CD4-positive, alpha-beta T cell (primary cell): ENCODE data around the gene LCN1. TPM values are rescaled to one million over a fixed set of nuclear protein-coding genes. Genes with fewer than 3 reads are reported as not detected.
"Not testable (repeated sequence)": the region's sequence is repeated elsewhere in the genome, so short reads cannot be mapped to it uniquely, and the experiment has no call there.

ENCODE experiments used
- ATAC-seq: fragments of 200-7000 bp; cut with Tn5 transposase; one replicate; pipeline ENCODE4 v1.10.0; 2022; ENCODE audit warnings: mild to moderate bottlenecking; ENCODE audit not compliant: poor library complexity
- CTCF ChIA-PET: fragments of 350-600 bp; sonication (Branson Sonifier 250); formaldehyde crosslinking; loops from one replicate; lab custom pipeline; 2021; ENCODE audit warnings: antibody characterized with exemption, inconsistent platforms; lab: Charles Lee
- POLR2A ChIA-PET: fragments of 350-600 bp; sonication (Branson Sonifier 250); formaldehyde crosslinking; loops from one replicate; lab custom pipeline; 2021; ENCODE audit warnings: antibody characterized with exemption, inconsistent platforms; lab: Charles Lee
- DNase-seq, 14 experiments: peaks; one replicate each; pipeline ENCODE4 v3.0.0-alpha.2; 2013 to 2020; ENCODE audit warnings: mixed read lengths in 2 of 14
- H3K27ac ChIP-seq, 2 donors: one replicate each; pipeline versions ENCODE4 v1.5.1 to v1.7.0; 2013; ENCODE audit warnings: low read length in 2 of 2, low read depth in 1 of 2, mild to moderate bottlenecking in 1 of 2
- H3K27me3 ChIP-seq, 2 experiments: 1 replicate in 1 of 2; 2 replicates in 1 of 2; pipeline versions ENCODE4 v1.6.1 to v1.7.0; 2013; ENCODE audit warnings: low read length in 2 of 2, control low read depth in 1 of 2, mild to moderate bottlenecking in 1 of 2, moderate library complexity in 1 of 2; ENCODE audit not compliant: insufficient read depth in 2 of 2, control insufficient read depth in 1 of 2
- H3K36me3 ChIP-seq: one replicate; pipeline ENCODE4 v1.6.1; 2013; ENCODE audit warnings: low read length, control low read depth; ENCODE audit not compliant: insufficient read depth
- H3K4me1 ChIP-seq: one replicate; pipeline ENCODE4 v1.6.1; 2013; ENCODE audit warnings: low read length, control low read depth; ENCODE audit not compliant: insufficient read depth
- H3K4me3 ChIP-seq: one replicate; pipeline ENCODE4 v1.5.1; 2013; ENCODE audit warnings: mild to moderate bottlenecking, low read length, moderate library complexity
- H3K9me3 ChIP-seq, 2 experiments: 1 replicate in 1 of 2; 2 replicates in 1 of 2; pipeline versions ENCODE4 v1.6.1 to v1.7.0; 2013; ENCODE audit warnings: low read length in 2 of 2, mild to moderate bottlenecking in 2 of 2, control low read depth in 1 of 2, moderate library complexity in 1 of 2; ENCODE audit not compliant: control insufficient read depth in 1 of 2, insufficient read depth in 1 of 2
- H3K27ac Mint-ChIP-seq: one replicate; pipeline ENCODE4 v1.8.0; 2020; ENCODE audit warnings: mixed read lengths
- H3K27me3 Mint-ChIP-seq: one replicate; pipeline ENCODE4 v1.8.0; 2021; ENCODE audit warnings: mixed read lengths
- H3K36me3 Mint-ChIP-seq: one replicate; pipeline ENCODE4 v1.8.0; 2021; ENCODE audit warnings: low read depth, mixed read lengths
- H3K4me1 Mint-ChIP-seq: one replicate; pipeline ENCODE4 v1.8.0; 2021; ENCODE audit warnings: low read depth, mixed read lengths
- H3K4me3 Mint-ChIP-seq: one replicate; pipeline ENCODE4 v1.8.0; 2020; ENCODE audit warnings: mild to moderate bottlenecking, mixed read lengths
- H3K9me3 Mint-ChIP-seq: one replicate; pipeline ENCODE4 v1.8.0; 2020; ENCODE audit warnings: mixed read lengths
- intact Hi-C, 2 experiments: fragments of 100-400 bp; cut with DNase I in 1 of 2; cut with micrococcal nuclease in 1 of 2; formaldehyde crosslinking; loops; one replicate each; pipeline versions ENCODE4 v1.15.1 to v1.9.0; 2023 to 2025; cut with DNase I, micrococcal nuclease
- total RNA-seq, 174 experiments: library from RNA in 2 of 174; stranded (reverse) in 2 of 174; gene quantifications; one replicate each; pipeline ENCODE4 v1.2.3 and lab custom pipeline; 2021 to 2026
- TF ChIP-seq, protein P1 (sequence below): fragments of 200-600 bp; IDR thresholded peaks from one replicate; pipeline ENCODE4 v1.8.0; 2022; ENCODE audit warnings: antibody characterized with exemption, mild to moderate bottlenecking

The LCN1 gene
- total RNA-seq, 2 experiments from 2014 or later = not detected

DNA sequence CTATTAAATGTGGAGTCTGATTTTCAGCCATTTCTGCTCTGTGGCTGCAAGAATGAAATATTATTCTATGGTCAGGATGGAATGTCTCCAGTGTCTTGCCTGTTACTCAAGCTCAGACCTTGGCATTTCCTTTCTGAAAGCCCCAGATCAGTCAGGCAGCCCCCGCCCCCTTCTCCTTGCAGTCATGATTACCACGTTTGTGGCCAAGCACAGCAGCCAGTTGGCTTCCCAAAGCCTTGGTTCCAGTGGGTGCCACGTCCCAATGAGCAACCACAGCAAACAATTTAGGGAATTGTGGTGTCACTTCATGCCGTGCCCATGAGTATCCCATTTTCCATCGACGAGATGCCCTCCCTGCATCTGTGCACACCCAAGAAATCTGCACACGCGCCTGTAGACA lies 15.0 kb downstream of the LCN1 start:
- Mint-ChIP-seq H3K9me3 (no peaks in the 10 kb centered on the region), H3K27ac (no peak overlapping the region), H3K4me1 (no peaks in the 10 kb centered on the region), H3K36me3 (no peaks in the 10 kb centered on the region), H3K27me3 (peaks cover 58% of the 10 kb centered on the region), H3K4me3 (no peak overlapping the region)
- intact Hi-C loops = no loop called here
- ATAC-seq (no peak), DNase-seq (no peak)
- ChIA-PET CTCF (no interaction called here), POLR2A (no interaction called here)
- TF ChIP-seq, protein P1, sequence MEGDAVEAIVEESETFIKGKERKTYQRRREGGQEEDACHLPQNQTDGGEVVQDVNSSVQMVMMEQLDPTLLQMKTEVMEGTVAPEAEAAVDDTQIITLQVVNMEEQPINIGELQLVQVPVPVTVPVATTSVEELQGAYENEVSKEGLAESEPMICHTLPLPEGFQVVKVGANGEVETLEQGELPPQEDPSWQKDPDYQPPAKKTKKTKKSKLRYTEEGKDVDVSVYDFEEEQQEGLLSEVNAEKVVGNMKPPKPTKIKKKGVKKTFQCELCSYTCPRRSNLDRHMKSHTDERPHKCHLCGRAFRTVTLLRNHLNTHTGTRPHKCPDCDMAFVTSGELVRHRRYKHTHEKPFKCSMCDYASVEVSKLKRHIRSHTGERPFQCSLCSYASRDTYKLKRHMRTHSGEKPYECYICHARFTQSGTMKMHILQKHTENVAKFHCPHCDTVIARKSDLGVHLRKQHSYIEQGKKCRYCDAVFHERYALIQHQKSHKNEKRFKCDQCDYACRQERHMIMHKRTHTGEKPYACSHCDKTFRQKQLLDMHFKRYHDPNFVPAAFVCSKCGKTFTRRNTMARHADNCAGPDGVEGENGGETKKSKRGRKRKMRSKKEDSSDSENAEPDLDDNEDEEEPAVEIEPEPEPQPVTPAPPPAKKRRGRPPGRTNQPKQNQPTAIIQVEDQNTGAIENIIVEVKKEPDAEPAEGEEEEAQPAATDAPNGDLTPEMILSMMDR = no peak
- Histone ChIP-seq H3K4me3 (no peak overlapping the region), H3K4me1 (no peaks in the 10 kb centered on the region), H3K9me3 (no peaks in the 10 kb centered on the region), H3K36me3 (no peaks in the 10 kb centered on the region), H3K27ac (no peak overlapping the region), H3K27me3 (peaks cover 4 to 14% of the 10 kb centered on the region in 2 experiments)

DNA sequence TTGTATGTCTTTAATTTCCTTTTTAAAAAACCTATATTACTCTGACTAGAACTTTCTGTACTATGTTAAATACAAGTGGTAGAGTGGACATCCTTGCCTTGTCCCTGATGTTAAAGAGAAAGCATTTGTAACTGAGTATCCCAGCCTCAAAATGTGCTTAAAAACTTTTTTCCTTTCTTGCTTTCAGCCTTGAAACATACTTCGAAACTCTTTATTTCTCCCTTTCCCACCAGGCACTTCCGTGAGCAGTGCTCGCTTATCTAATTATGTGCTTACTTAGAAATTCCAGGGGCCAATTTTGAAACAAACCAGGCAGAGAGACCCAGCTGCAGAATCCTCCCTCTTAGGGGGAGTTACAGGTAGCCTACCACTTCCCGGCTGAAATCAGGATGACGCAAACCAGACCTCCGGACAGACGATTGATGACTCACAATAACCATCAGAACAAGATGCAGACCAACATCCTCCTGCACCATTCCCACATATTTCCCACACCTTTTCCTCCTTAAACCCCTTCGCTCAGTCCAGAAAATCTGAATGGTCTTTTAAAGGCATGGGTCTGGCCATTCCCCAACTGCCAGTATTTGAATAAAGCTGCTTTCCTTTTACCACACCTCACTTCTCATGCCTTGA lies 22.1 kb downstream of the LCN1 start:
- H3K27me3 ChIP-seq, H3K4me1 Mint-ChIP-seq, DNase-seq, H3K9me3 Mint-ChIP-seq, H3K4me1 ChIP-seq, intact Hi-C loops, H3K9me3 ChIP-seq, H3K4me3 Mint-ChIP-seq, H3K27ac ChIP-seq, H3K36me3 Mint-ChIP-seq, CTCF ChIA-PET, H3K4me3 ChIP-seq, POLR2A ChIA-PET, H3K36me3 ChIP-seq, ATAC-seq, H3K27ac Mint-ChIP-seq: not testable (repeated sequence)
- H3K27me3 Mint-ChIP-seq = peaks cover 34% of the 10 kb centered on the region

DNA sequence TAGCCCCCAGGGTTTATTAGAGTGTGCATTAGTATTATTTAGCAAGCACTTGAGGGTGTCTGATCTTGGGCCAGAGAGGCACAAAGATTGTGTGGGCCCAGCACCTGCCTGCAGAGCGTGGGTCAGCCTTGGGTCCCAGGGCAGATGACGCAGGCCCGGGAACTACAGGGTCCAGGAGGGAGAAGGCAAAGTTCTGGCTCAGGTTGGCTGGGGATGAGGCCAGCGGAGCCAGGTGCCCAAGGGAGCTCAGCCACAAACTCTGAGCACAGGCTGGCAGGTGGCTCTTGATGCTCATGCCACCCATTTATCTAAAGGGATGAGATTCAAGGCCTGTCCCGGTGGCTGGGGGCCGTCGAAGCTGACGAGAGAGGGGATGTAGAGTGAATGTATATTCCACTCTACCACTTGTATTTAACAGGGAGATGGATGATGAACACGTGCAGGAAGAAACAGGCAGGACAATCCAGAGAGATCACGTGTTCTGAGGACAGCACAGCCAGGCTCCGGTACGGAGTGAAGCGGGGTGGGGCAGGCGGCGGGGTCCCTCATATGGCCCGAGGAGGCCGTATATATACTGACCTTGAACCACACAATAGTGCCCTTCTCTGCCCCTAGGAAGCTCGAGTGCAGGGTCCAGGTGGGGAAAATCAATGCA lies 23.9 kb downstream of the LCN1 start:
- H3K27ac Mint-ChIP-seq = no peak overlapping the region
- H3K9me3 Mint-ChIP-seq = no peaks in the 10 kb centered on the region
- H3K9me3 ChIP-seq = no peaks in the 10 kb centered on the region
- no peak overlapping the region for H3K27ac ChIP-seq
- no peaks in the 10 kb centered on the region for H3K36me3 Mint-ChIP-seq
- no peak overlapping the region for H3K4me3 ChIP-seq
- H3K27me3 ChIP-seq = no peaks in the 10 kb centered on the region
- H3K4me1 Mint-ChIP-seq = no peaks in the 10 kb centered on the region
- intact Hi-C loops = no loop called here
- no peaks in the 10 kb centered on the region for H3K4me1 ChIP-seq
- peaks cover 22% of the 10 kb centered on the region for H3K27me3 Mint-ChIP-seq
- H3K36me3 ChIP-seq = no peaks in the 10 kb centered on the region
- ChIA-PET CTCF (no interaction called here), POLR2A (no interaction called here)
- ATAC-seq (no peak), DNase-seq (no peak)
- TF ChIP-seq, protein P1 = no peak
- H3K4me3 Mint-ChIP-seq = no peak overlapping the region

DNA sequence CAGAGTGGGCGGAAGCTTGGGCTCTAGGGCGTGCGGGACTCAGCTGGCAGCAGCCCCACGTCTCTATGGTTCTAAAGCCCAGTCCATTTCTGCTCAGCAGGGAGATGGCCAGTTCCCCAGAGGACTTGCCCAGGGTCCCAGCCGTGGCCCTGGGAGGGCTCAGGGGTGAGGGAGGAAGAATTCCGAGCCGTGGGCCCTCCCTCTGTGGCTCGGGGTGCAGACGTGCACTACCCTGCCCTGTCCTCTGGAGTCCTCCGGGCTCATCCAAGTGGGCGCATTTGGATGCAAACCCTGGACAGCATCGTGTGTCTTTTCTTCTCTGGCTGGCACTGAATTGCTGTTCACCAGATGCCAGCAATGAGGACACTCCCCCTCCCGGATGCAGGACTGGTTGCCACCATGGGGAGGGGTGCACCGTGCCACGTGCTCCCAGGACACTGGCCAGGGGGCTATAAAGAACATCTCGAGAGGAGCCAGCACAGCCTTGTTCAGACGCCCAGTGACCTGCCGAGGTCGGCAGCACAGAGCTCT lies 24.5 kb downstream of the LCN1 start, which contains the start of gene OBP2A:
Gene OBP2A (plus strand): TSS at position 481 of the 531 bp plus-strand sequence. CDS start 55 bp downstream, outside the sequence.
- ATAC-seq, H3K27me3 ChIP-seq, H3K4me1 ChIP-seq, CTCF ChIA-PET, intact Hi-C loops, H3K4me3 ChIP-seq, H3K4me3 Mint-ChIP-seq, H3K9me3 Mint-ChIP-seq, POLR2A ChIA-PET, DNase-seq, H3K4me1 Mint-ChIP-seq, H3K9me3 ChIP-seq, H3K27ac Mint-ChIP-seq, H3K27ac ChIP-seq, H3K36me3 ChIP-seq, H3K36me3 Mint-ChIP-seq: not testable (repeated sequence)
- peaks cover 22% of the 10 kb centered on the region for H3K27me3 Mint-ChIP-seq

DNA sequence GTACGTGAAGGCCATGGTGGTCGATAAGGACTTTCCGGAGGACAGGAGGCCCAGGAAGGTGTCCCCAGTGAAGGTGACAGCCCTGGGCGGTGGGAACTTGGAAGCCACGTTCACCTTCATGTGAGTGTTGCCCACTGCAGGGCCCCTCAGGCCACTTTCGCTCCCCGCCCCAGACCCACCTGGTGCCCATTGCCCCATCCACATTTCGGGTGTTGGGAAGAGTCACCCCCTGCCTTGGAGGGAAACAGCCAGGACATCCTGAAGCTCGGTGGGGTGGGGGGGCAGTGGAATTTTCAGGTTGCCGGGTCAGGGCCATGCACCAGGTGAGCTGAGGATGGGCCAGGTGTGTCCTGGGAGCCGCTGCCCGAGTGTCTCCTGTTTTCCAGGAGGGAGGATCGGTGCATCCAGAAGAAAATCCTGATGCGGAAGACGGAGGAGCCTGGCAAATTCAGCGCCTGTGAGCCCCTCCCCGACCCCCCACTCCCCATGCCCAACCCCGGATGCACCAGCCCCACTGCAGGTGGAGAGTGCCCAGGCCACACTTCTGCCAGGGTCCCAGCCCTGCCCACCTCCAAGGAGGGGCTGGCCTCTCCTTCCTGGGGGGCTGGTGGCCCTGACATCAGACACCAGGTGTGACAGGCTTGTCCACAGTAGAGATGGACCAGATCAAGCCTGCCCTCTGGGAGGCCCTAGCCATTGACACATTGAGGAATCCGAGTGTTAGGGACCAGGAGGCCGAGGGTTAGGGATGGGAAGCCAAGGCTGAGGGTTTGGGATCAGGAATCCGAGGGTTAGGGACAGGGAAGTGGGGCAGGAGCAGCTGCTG lies 25.8 kb downstream of the LCN1 start:
- H3K27me3 ChIP-seq, H3K4me1 ChIP-seq, H3K4me3 ChIP-seq, H3K9me3 Mint-ChIP-seq, H3K4me3 Mint-ChIP-seq, H3K4me1 Mint-ChIP-seq, H3K9me3 ChIP-seq, POLR2A ChIA-PET, H3K27ac ChIP-seq, ATAC-seq, H3K36me3 ChIP-seq, H3K27ac Mint-ChIP-seq, CTCF ChIA-PET, intact Hi-C loops, H3K36me3 Mint-ChIP-seq, DNase-seq: not testable (repeated sequence)
- H3K27me3 Mint-ChIP-seq = peaks cover 15% of the 10 kb centered on the region
